OCI-LY3 (cell line): ENCODE measurements around the gene TMEM168.

ENCODE experiments used
- CTCF ChIP-seq: fragments of 200-600, 300-600 bp; sonication (generic); IDR thresholded peaks from 2 replicates; pipeline ENCODE4 v1.5.1; 2014; ENCODE audit warnings: antibody characterized with exemption, low read length, low read depth
- EZH2phosphoT487 ChIP-seq: fragments of 200-600 bp; shearing (Covaris generic); IDR thresholded peaks from 2 replicates; pipeline ENCODE4 v1.6.1; 2018; ENCODE audit warnings: antibody characterized with exemption, mixed run types, low read depth

- no peak for TF ChIP-seq CTCF
- TF ChIP-seq EZH2phosphoT487, result no peak
These were observed 68.8 kb downstream of the TMEM168 start for GRCh38 chr7:112721366-112721765.
